NCI-H2196 treated with DMSO at 0.1 percent for 48 hours (cell line): ENCODE data around the gene TYW3.

Experiments used
- DNase-seq: peaks from one replicate; lab custom pipeline; 2025; ENCODE audit not compliant: unreplicated experiment; lab: John Stamatoyannopoulos, UW

The TYW3 gene

DNA sequence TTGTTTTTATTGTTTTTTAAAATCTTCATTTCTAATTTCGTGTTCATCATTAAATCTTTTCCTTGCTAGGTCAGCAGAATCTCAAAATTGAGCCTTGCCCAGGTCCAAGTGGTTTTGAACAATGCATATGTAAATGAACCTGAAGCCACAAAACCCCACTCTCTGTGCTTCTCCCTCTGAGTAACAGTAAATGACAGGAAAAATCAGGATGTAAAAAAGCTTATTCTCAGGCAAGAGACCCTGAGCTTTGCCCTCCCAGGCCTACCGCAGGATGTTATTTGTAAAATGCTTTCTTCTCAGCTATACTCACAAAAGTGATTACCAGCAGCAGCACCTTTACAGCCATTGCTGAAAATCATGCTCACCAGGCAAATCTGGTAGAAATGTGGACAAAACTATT, 47.6 kb downstream of the TYW3 start:
- no peak for DNase-seq

DNA sequence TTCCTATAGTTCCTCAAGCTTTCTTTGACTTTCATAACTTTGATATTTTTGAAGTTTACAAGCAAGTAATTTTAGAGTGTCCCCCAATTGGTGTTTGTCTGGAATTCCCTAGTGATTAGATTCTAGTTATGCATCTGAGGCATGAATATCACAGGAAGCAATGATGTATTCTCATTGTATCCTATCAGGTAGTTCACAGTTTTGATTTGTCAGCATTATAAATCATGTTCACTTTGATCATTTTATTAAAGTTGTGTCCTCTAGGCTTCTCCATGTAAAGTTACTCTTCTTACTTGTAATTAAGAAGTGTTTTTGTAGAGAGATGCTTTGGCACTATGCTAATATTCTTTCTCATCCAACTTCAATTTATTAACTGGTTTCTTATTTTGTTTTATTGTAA, 53.0 kb downstream of the TYW3 start:
- no peak for DNase-seq

DNA sequence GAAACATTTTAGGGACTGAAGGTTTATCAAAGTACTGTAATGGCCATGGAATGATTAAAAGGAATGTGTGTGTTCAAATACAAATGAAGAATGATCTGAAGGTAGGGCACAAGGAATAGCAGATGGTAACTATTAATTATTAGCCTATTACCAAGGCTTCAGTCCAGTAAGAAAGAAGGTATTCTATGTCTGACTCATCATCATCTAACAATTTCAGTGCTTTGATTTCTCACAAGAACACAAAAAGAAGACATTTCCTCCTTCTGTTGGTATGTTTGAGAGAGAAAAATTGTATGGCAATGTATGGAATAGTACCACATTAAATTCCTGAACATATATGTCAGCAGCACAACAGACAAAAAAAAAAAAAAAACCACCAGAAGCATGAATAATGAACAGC, 57.5 kb downstream of the TYW3 start:
- DNase-seq, result no peak

DNA sequence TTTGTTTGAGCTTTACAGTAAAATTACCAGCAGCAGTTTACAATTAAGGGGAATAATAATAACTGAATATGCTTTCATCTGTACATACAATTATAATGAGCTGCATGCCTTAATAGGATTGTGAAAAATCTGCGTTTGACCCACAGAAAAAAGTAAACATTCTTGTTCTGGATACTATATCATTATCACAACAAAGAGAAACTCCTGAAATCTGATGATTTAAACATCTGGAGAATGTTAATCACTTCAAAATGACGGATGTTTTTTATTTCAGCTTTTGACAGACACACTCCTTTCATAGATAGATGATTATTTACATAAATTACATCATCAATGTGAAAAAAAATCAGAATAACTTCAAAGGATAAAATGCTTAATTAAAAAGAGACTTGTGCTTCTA, 58.5 kb downstream of the TYW3 start:
- DNase-seq, result no peak

DNA sequence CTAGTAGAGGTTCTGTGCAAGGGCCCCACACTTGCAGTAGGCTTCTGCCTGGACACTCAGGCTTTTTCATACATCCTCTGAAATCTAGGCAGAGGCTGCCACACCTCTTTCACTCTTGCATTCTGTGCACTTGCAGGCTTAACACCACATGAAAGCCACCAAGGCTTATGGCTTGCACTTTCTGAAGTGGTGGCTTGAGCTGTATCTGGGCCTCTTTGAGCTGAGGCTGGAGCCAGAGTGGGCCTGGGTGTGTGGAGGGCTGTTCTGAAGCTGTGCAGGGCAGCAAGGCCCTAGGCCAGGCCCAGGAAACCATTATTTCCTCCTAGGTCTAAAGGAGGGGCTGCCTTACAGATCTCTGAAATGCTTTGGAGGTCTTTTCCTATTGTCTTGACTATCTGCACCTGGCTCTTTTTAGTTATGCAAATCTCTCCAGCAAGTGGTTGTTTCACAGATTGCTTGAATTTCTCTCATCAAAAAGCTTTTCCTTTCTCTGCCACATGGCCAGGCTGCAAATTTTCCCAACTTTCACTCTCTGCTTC, 66.2 kb downstream of the TYW3 start:
- no peak for DNase-seq

DNA sequence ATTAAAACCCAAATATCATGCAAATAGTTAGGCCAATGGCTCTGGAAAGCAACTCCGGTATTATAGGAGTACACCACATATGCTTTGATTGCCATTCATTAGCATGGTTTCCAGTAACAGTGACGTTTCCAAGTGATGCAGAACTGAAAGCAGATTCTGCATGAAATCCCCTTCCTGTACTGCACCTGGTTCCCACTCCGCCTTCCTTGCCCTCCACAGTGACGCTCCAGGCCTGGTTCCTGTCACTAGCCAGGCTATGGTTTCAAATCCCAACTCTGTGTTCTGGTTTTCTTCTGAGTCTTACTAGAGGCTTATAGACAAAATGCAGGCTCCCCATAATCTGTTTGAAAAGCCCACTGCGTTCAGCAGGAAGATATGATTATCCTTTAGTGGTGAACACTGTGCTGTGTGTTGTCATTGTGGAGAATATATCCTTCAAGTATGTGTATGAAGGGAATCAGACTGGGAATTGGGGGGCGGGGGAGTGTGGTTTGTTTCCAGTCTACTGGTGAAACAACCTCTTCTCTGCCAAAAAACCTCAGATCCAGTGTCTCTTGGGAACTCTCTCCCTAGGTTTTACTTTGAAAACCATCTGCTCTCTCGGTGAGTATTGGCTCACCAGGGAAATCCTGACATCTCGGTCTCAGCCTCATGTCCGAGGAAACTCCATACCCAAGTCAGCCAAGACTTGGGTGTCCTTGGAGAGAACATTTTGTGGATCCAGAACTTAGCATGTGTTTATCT, 78.7 kb downstream of the TYW3 start:
- DNase-seq, result no peak

DNA sequence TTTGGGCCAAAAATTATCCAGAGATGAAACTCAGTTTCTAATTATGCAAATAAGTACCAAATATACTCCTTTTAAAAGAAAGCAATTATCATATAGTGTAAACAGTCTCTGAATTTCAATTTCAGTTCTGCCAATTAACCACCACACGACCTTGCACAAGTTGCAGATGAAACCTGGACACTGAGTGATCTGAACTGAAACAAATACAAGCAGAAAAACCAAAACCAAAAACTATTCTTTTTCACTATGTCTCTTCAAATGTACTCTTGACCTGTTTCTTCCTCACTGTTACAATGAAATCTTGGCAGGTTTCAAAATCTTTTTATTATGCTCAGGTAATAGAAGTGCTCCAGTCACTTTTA, 79.2 kb downstream of the TYW3 start:
- DNase-seq, result no peak
